OCI-LY1 (cell line): ENCODE results near the gene NPAS4.

Experiments
- H2AFZ ChIP-seq: fragments of 200-600 bp; sonication (generic), shearing (Covaris generic); 2 replicates; pipeline ENCODE4 v1.6.0; 2014; ENCODE audit warnings: antibody characterized with exemption, mild to moderate bottlenecking, low read length
- H3F3A ChIP-seq: fragments of 200-600 bp; sonication (generic), shearing (Covaris generic); 2 replicates; pipeline ENCODE4 v1.6.0; 2014; ENCODE audit warnings: mild to moderate bottlenecking, antibody characterized with exemption, low read length, moderate library complexity; ENCODE audit not compliant: insufficient read depth
- H3K27ac ChIP-seq: fragments of 200-600 bp; sonication (generic); 2 replicates; pipeline ENCODE4 v1.5.1; 2014; ENCODE audit warnings: low read length, mixed run types, mild to moderate bottlenecking, low read depth; ENCODE audit not compliant: poor library complexity, severe bottlenecking
- H3K27me3 ChIP-seq: fragments of 200-600 bp; sonication (generic); 2 replicates; pipeline ENCODE4 v1.6.0; 2014; ENCODE audit warnings: antibody characterized with exemption, mild to moderate bottlenecking, low read length, moderate library complexity; ENCODE audit not compliant: insufficient read depth
- H3K36me3 ChIP-seq: fragments of 200-600 bp; sonication (generic); 2 replicates; pipeline ENCODE4 v1.6.1; 2014; ENCODE audit warnings: mild to moderate bottlenecking, antibody characterized with exemption, low read length, moderate library complexity, mixed read lengths; ENCODE audit not compliant: insufficient read depth
- H3K4me1 ChIP-seq: fragments of 200-600 bp; sonication (generic); 2 replicates; pipeline ENCODE4 v1.5.1; 2014; ENCODE audit warnings: mild to moderate bottlenecking, low read length, moderate library complexity; ENCODE audit not compliant: insufficient read depth, severe bottlenecking
- H3K4me2 ChIP-seq: fragments of 200-600 bp; sonication (generic), shearing (Covaris generic); 2 replicates; pipeline ENCODE4 v1.6.1; 2014; ENCODE audit warnings: low read length
- H3K4me3 ChIP-seq: fragments of 200-600 bp; sonication (generic); 2 replicates; pipeline ENCODE4 v1.5.1; 2014; ENCODE audit warnings: low read length, low read depth, mild to moderate bottlenecking, mixed read lengths; ENCODE audit not compliant: poor library complexity, severe bottlenecking
- H3K79me2 ChIP-seq: fragments of 200-600 bp; shearing (Covaris generic); 2 replicates; pipeline ENCODE4 v1.6.1; 2016; ENCODE audit warnings: mixed run types, low read length, mixed read lengths; ENCODE audit not compliant: insufficient read depth
- H3K9ac ChIP-seq: fragments of 200-600 bp; sonication (generic), shearing (Covaris generic); 2 replicates; pipeline ENCODE4 v1.6.1; 2014; ENCODE audit warnings: mild to moderate bottlenecking, low read length, mixed read lengths
- H3K9me2 ChIP-seq: fragments of 200-600 bp; sonication (generic), shearing (Covaris generic); 2 replicates; pipeline ENCODE4 v1.6.1; 2014; ENCODE audit warnings: low read depth, mild to moderate bottlenecking, low read length, mixed read lengths
- H3K9me3 ChIP-seq: fragments of 200-600 bp; shearing (Covaris generic); 2 replicates; pipeline ENCODE4 v1.6.1; 2014; ENCODE audit warnings: low read length, mixed read lengths
- H4K20me1 ChIP-seq: fragments of 200-600 bp; sonication (generic), shearing (Covaris generic); 2 replicates; pipeline ENCODE4 v1.6.0; 2016; ENCODE audit warnings: mild to moderate bottlenecking, low read length; ENCODE audit not compliant: insufficient read depth
- CTCF ChIP-seq: fragments of 200-600 bp; sonication (generic), shearing (Covaris generic); IDR thresholded peaks from 2 replicates; pipeline ENCODE4 v1.5.1; 2017; ENCODE audit warnings: mild to moderate bottlenecking, antibody characterized with exemption, low read length, moderate library complexity, mixed read lengths
- EZH2 ChIP-seq: fragments of 200-600 bp; sonication (generic), shearing (Covaris generic); IDR thresholded peaks from 2 replicates; pipeline ENCODE4 v1.8.0; 2017; ENCODE audit warnings: borderline replicate concordance, mixed run types, mild to moderate bottlenecking, antibody characterized with exemption, low read length, moderate library complexity, mixed read lengths

The NPAS4 gene

GRCh38 chr11:66465373-66466224 is 44.8 kb downstream of the NPAS4 start:
- Histone ChIP-seq H3K79me2 (no peaks in the 10 kb centered on the region), H2AFZ (no peak overlapping the region), H3K9ac (peak overlapping the region; percentile 54; the same call in 1 of the 2 replicates), H3F3A (no peaks in the 10 kb centered on the region), H3K9me3 (peaks cover 7% of the 10 kb centered on the region), H3K36me3 (no peaks in the 10 kb centered on the region; the same call in 1 of the 2 replicates), H3K4me2 (peak overlapping the region; percentile 86), H3K4me1 (peaks cover 24% of the 10 kb centered on the region), H3K27ac (no peak overlapping the region), H3K4me3 (peak overlapping the region; percentile 60), H3K27me3 (no peaks in the 10 kb centered on the region), H4K20me1 (no peaks in the 10 kb centered on the region), H3K9me2 (no peaks in the 10 kb centered on the region)
- TF ChIP-seq EZH2, result no peak
- TF ChIP-seq CTCF, result no peak

GRCh38 chr11:66466225-66467033 is 45.6 kb downstream of the NPAS4 start, which contains the start of gene PELI3:
Gene PELI3, plus strand, starts transcription at chr11:66466905. Its CDS starts 1,224 bp downstream, at chr11:66468129.
- Histone ChIP-seq H3K79me2 (no peaks in the 10 kb centered on the region), H4K20me1 (no peaks in the 10 kb centered on the region), H3F3A (no peaks in the 10 kb centered on the region), H3K9me3 (peaks cover 6% of the 10 kb centered on the region), H3K9me2 (no peaks in the 10 kb centered on the region), H3K36me3 (no peaks in the 10 kb centered on the region; the same call in 1 of the 2 replicates), H3K27ac (no peak within 1 kb of the TSS), H3K27me3 (no peaks in the 10 kb centered on the region), H2AFZ (no peak within 1 kb of the TSS), H3K4me2 (peak within 1 kb of the TSS; percentile 86), H3K4me3 (peak within 1 kb of the TSS; percentile 60), H3K9ac (peak within 1 kb of the TSS; percentile 54; the same call in 1 of the 2 replicates), H3K4me1 (peaks cover 24% of the 10 kb centered on the region)
- TF ChIP-seq EZH2 (no peak), CTCF (no peak)

- Histone ChIP-seq H3K9me2 (no peaks in the 10 kb centered on the region), H3K36me3 (no peaks in the 10 kb centered on the region; the same call in 1 of the 2 replicates), H3F3A (no peaks in the 10 kb centered on the region), H2AFZ (no peak overlapping the region), H4K20me1 (no peaks in the 10 kb centered on the region), H3K27ac (no peak overlapping the region), H3K27me3 (no peaks in the 10 kb centered on the region), H3K4me1 (peaks cover 24% of the 10 kb centered on the region), H3K79me2 (no peaks in the 10 kb centered on the region), H3K4me3 (peak overlapping the region; percentile 60), H3K9me3 (peaks cover 5% of the 10 kb centered on the region), H3K4me2 (peak overlapping the region; percentile 86), H3K9ac (peak overlapping the region; percentile 39; the same call in 1 of the 2 replicates)
- TF ChIP-seq EZH2, result no peak
- TF ChIP-seq CTCF, result peak; percentile 32; the same call in 1 of the 2 replicates
These were observed 46.3 kb downstream of the NPAS4 start for GRCh38 chr11:66467034-66467659.
